ENCODE measurements around the gene ETV5.

The ETV5 gene

DNA sequence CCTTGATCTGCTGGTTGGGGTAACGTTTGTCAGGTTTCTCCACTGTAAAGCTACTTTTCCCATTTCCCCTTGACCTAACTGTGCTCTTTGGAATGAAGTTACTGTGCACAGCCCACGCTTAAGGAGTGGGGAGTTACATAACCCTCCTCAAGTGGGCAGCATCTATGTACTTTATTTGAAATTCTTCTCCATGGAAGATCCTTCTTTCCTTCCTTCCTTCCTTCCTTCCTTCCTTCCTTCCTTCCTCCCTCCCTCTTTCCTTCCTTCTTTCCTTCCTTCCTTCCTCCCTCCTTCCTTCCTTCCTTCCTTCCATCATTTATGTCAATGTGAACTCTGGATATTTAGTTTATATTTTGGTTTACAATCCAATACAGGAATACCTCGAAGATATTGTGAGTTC is 94.0 kb downstream of the ETV5 start:
- no peak for DNase-seq

DNA sequence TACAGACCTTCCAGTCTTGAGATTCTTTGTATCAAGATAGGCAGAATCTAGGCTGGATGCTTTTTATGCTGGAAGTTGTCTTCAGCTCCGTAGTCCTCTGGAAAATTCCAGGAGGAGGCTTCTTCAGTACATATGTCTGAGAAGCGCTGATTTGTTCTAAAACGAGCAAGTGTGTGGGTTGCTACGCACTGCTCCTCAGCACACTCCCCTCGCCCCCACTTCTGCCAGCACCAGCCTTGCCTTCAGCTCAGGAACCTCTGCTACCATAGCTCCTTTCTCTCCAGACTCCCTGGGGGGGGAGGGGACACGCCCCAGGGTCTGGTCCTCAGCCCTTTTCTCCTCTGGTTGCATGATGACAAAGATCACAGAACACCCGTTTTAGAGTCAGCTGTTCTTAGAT is 95.6 kb downstream of the ETV5 start:
- no peak for DNase-seq

DNA sequence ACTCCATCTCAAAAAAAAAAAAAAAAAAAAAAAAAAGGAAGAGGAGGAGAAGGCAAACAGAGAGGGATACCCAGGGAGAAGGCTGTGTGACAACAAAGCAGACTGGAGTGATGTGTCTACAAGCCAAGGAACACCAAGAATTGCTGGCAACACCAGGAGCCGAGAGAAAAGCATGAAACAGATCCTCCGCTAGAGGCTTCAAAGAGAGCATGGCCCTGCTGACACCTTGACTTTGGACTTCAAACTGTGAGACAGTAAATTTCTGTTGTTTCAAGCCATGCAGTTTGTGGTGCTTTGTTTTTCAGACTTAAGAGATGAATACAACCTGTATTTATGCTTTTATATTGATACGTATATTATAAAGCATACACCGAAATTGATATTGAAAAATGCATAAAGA is 96.8 kb downstream of the ETV5 start:
- DNase-seq, result no peak

DNA sequence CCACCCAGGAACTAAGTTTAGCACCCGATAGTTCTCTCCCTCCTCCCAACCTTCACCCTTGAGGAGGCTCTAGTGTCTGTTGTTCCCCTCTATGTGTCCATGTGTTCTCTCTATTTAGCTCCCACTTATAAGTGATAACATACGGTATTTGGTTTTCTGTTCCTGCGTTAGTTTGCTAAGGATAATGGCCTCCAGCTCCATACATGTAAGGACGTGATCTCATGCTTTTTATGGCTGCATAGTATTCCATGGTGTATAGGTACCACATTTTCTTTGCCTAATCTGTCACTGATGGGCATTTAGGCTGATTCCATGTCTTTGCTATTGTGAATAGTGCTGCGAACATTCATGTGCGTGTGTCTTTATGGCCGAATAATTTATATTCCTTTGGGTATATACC is 104.2 kb downstream of the ETV5 start:
- no peak for DNase-seq

DNA sequence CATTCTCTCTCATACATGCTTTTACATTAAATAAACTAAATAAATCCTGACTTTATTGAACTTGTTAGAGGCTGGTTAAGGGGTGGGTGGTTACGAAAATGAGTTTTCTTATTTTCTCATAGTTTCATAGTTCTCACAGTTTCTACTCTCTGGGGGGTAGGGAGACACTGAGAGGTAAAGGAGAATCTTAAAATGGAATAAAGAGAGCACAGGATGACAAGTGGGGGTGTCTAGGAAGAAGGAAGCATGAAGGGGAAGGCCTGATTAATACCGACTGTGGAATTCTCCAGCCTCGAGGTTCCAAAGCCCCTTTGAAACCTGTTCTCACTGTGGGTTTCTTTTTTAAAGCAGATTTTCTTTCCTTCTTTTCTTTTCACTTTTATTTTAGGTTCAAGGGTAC is 104.7 kb downstream of the ETV5 start:
- DNase-seq, result no peak

DNA sequence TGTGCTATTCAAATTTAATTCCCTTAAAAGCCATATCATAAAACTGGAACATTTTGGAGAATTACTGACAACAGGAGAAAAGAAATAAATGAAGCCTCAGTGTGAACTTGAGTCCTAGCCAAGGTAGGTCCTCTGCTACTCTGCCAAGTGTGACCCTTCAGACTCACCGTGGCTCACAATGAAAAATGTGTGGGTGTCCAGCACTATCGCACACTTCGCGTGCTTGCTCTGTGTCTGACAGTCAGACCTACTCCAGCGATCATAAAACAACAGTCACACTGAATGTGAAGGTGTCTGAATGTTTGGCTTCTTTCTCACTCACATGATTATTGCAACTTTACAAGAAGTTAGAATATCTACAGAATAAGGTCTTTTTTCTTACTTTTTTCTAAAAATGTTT is 105.3 kb downstream of the ETV5 start:
- no peak for DNase-seq

DNA sequence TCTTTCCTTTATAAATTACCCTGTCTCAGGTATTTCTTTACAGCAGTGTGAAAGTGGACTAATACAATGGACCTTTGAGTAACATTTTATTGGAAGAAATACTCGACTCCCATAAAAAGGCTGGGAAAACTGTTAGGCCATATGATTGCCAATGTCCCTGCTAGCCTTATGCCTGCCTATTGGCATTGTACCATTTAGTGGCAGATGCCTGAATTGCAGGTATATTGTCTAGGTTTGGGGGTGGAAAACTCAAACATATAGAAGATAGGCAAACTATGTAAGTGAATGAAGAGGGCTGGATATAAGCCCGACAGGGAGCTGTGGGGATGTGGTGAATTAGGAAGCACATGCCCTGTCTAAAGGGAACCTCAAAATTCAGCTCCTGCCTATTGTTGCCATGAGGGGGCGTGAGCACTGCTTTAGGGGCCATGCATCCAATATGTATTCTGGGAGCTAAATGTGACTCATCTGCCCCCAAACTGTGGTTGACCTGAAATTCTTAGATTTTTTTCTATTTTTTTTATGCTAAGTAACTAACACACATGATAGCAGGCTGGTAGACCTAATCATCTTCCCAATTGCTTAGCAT is 105.9 kb downstream of the ETV5 start:
- no peak for DNase-seq

DNA sequence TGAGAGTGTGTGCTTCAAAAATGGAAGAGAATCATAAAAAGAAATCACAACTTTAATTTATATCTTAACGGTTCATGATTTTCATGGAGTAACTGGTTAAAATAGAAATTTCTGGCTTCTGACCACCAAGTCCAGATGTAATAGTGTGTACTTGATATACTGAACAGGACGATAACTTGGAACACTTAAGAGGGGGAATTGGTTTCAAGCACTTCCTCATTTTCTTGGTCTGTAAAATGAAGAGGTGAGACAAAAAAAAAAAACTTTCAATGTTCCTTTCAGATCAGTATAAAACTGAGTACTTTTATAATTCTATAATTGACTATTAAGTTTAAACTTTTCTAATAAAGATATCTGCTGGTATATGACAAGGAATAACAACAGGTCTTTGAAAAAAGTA is 107.0 kb downstream of the ETV5 start:
- DNase-seq, result no peak

DNA sequence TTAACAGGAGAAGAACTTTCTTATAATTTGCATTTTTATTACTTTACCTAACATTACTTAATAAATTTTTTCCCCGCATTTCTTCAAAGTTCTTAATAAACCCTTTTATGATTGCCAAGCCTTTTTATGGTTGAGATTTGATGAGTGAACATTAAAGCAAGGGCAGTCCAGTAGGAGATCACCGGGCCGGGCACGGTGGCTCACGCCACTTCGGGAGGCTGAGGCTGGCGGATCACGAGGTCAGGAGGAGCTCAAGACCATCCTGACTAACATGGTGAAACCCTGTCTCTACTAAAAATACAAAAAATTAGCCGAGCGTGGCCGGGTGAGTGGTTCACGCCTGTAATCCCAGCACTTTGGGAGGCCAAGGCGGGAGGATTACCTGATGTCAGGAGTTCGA is 109.7 kb downstream of the ETV5 start:
- no peak for DNase-seq

DNA sequence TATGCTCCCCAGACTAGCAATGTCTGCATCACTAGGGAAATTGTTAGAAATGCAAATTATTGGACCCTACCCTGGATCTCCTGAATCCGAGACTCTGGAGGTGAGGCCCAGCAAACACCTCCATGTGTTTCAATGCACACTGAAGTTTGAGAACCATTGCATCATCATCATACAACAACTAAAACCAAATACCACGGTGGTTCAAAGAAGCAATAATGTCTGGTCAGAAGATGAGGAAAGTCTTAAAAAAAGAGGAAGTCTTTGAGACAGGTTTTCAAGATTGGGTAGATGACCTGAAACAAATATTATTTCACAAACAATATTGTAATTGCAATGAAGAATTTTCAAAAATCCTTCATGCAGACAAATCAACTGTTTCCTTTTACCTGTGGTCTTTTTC is 110.8 kb downstream of the ETV5 start:
- peak; percentile 55 for DNase-seq

DNA sequence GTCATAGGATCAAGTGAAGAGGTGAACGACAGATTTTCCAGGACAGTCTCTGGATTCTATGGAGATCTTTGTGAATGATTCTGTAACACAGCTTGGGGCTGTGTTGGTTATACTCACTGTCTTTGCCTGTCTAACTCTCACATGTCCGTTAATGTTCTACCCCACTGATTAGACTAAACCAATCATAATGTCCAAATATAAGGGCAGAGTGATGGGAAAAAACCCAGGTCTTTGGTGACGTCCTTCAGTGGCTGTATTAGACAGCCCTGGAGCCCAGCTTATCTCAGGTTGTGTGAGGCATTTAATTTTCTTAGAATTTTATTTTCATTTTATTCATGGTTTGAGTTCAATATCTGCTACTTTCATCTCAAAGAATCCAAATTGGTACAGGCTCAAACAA is 111.8 kb downstream of the ETV5 start:
- no peak for DNase-seq

Data from SIG-M5 (cell line).